Measurements from ENCODE around the gene CEP112. TPM values are rescaled to one million over a fixed set of nuclear protein-coding genes. Genes with fewer than 3 reads are reported as not detected.

CEP112 gene
- total and polyA plus RNA-seq, 9 of the 15 experiments (the other 6 are each of a cell fraction or from before 2014, with no cell fraction given), result 0.84 TPM; not detected in 8

- H3K4me1 ChIP-seq (replicated peaks in 1 of 2; ENCODE audit: control insufficient read depth in 2 of 2, insufficient read depth in 2 of 2, low read length in 2 of 2), result no peaks in the 10 kb centered on the region
- POLR2A ChIA-PET, result interaction anchor here (0.7 kb wide), 1 partner anchor 98 kb away, joined by 4 read pairs; no protein-coding TSS in a partner anchor
- H2AFZ ChIP-seq (ENCODE audit: low read depth, low read length), result no peak overlapping the region
- no peaks in the 10 kb centered on the region for H3K79me2 ChIP-seq (ENCODE audit: control insufficient read depth, insufficient read depth, low read length)
- BruUV-seq (replicated peaks), result no TSS peak
- no peaks in the 10 kb centered on the region for H3K9me3 ChIP-seq (replicated peaks; ENCODE audit: control insufficient read depth, insufficient read depth, low read depth, low read length)
- no peak overlapping the region for H3K27ac ChIP-seq (ENCODE audit: extremely low read depth, low read depth, low read length)
- CTCF ChIA-PET (ENCODE audit: low intra/inter-chr PET ratio), result no interaction called here
- DNase-seq (ENCODE audit: extremely low read depth in 1 of 4, low spot score in 3 of 4) (no peak), ATAC-seq (no peak), FAIRE-seq (no peak)
- no peaks in the 10 kb centered on the region for H3K9me1 ChIP-seq (ENCODE audit: control insufficient read depth, insufficient read depth, low read length)
- H4K20me1 ChIP-seq (replicated peaks; ENCODE audit: control insufficient read depth, insufficient read depth, low read length), result no peaks in the 10 kb centered on the region
- H3K36me3 ChIP-seq (ENCODE audit: control insufficient read depth, insufficient read depth, low read length), result no peaks in the 10 kb centered on the region
- intact Hi-C loops (cut with micrococcal nuclease) (no loop called here), in situ Hi-C loops (cut with MboI) (no loop called here)
- H3K4me2 ChIP-seq (ENCODE audit: insufficient read depth, low read length), result no peak overlapping the region
- 3% methylated on average over 2 of the region's 2 CpGs for WGBS (ENCODE audit: insufficient coverage, low coverage, missing lambda C conversion rate)
- H3K9ac ChIP-seq (ENCODE audit: insufficient read depth in 1 of 2, low read depth in 2 of 2, low read length in 2 of 2), result no peak overlapping the region
- no peak overlapping the region for H3K4me3 ChIP-seq
- H3K27me3 ChIP-seq (ENCODE audit: control insufficient read depth in 2 of 2, insufficient read depth in 2 of 2, low read length in 2 of 2), result no peaks in the 10 kb centered on the region
- TF ChIP-seq RBM25 (IDR thresholded peaks at IDR 0.05; ENCODE audit: low read depth, low read length, severe bottlenecking), result no peak
- TF ChIP-seq CAMTA2 (CRISPR knock-in tag; conservative IDR thresholded peaks at IDR 0.05), result no peak
- TF ChIP-seq MTA2 (IDR thresholded peaks at IDR 0.05; ENCODE audit: low read depth), result no peak
- no peak for TF ChIP-seq AFF4 (CRISPR knock-in tag; IDR thresholded peaks at IDR 0.05)
- TF ChIP-seq, protein P1, sequence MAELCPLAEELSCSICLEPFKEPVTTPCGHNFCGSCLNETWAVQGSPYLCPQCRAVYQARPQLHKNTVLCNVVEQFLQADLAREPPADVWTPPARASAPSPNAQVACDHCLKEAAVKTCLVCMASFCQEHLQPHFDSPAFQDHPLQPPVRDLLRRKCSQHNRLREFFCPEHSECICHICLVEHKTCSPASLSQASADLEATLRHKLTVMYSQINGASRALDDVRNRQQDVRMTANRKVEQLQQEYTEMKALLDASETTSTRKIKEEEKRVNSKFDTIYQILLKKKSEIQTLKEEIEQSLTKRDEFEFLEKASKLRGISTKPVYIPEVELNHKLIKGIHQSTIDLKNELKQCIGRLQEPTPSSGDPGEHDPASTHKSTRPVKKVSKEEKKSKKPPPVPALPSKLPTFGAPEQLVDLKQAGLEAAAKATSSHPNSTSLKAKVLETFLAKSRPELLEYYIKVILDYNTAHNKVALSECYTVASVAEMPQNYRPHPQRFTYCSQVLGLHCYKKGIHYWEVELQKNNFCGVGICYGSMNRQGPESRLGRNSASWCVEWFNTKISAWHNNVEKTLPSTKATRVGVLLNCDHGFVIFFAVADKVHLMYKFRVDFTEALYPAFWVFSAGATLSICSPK (IDR thresholded peaks at IDR 0.05; ENCODE audit: borderline replicate concordance), result no peak
- TF ChIP-seq, protein P2, sequence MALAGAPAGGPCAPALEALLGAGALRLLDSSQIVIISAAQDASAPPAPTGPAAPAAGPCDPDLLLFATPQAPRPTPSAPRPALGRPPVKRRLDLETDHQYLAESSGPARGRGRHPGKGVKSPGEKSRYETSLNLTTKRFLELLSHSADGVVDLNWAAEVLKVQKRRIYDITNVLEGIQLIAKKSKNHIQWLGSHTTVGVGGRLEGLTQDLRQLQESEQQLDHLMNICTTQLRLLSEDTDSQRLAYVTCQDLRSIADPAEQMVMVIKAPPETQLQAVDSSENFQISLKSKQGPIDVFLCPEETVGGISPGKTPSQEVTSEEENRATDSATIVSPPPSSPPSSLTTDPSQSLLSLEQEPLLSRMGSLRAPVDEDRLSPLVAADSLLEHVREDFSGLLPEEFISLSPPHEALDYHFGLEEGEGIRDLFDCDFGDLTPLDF (CRISPR knock-in tag; IDR thresholded peaks at IDR 0.05), result no peak
- TF ChIP-seq ILK (tag; IDR thresholded peaks at IDR 0.05; ENCODE audit: borderline replicate concordance, low read depth), result no peak
- TF ChIP-seq SREBF1 (IDR thresholded peaks at IDR 0.05; ENCODE audit: borderline replicate concordance, low read depth, low read length), result no peak
- TF ChIP-seq IRF1 (CRISPR knock-in tag; IDR thresholded peaks at IDR 0.05; ENCODE audit: borderline replicate concordance), result no peak
- TF ChIP-seq TAF1 (IDR thresholded peaks at IDR 0.05; ENCODE audit: control insufficient read depth, extremely low read depth, insufficient read depth, low read length, severe bottlenecking), result no peak
- TF ChIP-seq HLTF (IDR thresholded peaks at IDR 0.05), result no peak
- TF ChIP-seq, protein P3, sequence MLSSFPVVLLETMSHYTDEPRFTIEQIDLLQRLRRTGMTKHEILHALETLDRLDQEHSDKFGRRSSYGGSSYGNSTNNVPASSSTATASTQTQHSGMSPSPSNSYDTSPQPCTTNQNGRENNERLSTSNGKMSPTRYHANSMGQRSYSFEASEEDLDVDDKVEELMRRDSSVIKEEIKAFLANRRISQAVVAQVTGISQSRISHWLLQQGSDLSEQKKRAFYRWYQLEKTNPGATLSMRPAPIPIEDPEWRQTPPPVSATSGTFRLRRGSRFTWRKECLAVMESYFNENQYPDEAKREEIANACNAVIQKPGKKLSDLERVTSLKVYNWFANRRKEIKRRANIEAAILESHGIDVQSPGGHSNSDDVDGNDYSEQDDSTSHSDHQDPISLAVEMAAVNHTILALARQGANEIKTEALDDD (IDR thresholded peaks at IDR 0.05), result no peak
These were observed 106.7 kb downstream of the CEP112 start for GRCh38 chr17:66085221-66085620.
